Measurements from ENCODE around the gene RPS29. TPM values are rescaled to one million over a fixed set of nuclear protein-coding genes. Genes with fewer than 3 reads are reported as not detected.

RPS29 gene
- total and polyA plus RNA-seq, 7 donors: 2,343 to 22,215 (median 5,800) TPM

DNA sequence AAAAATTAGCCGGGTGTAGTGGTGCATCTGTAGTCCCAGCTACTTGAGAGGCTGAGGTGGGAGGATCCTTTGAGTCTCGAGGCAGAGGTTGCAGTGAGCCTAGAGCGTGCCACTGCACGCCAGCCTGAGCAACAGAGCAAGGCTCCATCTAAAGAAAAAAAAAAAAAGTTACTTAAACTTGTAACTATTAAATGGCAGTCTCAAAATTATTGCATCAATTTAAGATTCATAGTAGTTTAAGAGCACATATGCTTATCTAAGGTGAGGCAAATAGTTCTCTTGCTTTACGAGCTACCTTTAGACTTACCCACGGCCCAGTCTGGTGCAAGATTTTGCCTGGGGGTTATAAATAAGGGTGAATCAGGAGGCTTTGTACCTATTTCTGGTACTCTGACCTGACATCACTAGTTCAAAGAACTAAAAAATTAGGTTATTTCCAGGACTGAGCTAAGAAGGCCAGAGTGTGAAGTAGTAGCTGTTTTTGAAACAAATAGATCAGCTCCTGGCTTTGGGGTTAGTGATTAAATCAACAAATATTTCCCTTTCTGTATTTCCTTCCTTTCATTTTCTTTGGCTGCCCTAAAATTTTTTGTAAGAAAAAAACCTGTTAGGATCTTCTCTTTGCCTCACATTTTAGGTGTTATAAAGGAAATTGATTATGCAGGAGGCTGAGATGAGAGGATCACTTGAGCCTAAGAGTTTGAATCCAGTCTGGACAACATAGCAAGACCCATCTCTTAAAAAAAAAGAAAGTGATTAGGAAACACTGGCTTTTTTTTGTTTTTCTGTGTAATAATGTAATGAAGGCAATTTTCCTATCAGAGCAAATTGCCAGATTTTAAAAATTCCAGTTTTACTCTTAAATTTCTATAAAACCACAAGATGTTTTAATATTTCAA is 38.0 kb upstream of the RPS29 start:
- no peak for DNase-seq
- no peak for TF ChIP-seq POLR2A (IDR thresholded peaks at IDR 0.05)
- TF ChIP-seq, protein P1, sequence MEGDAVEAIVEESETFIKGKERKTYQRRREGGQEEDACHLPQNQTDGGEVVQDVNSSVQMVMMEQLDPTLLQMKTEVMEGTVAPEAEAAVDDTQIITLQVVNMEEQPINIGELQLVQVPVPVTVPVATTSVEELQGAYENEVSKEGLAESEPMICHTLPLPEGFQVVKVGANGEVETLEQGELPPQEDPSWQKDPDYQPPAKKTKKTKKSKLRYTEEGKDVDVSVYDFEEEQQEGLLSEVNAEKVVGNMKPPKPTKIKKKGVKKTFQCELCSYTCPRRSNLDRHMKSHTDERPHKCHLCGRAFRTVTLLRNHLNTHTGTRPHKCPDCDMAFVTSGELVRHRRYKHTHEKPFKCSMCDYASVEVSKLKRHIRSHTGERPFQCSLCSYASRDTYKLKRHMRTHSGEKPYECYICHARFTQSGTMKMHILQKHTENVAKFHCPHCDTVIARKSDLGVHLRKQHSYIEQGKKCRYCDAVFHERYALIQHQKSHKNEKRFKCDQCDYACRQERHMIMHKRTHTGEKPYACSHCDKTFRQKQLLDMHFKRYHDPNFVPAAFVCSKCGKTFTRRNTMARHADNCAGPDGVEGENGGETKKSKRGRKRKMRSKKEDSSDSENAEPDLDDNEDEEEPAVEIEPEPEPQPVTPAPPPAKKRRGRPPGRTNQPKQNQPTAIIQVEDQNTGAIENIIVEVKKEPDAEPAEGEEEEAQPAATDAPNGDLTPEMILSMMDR (IDR thresholded peaks at IDR 0.05): no peak
- TF ChIP-seq POLR2AphosphoS5 (IDR thresholded peaks at IDR 0.05): no peak
- no peak for TF ChIP-seq EP300 (IDR thresholded peaks at IDR 0.05)
- no peak overlapping the region for H3K27ac ChIP-seq
- WGBS, 2 donors: 15 to 60% methylated on average over 6 of the region's 6 CpGs
- H3K4me1 ChIP-seq: peaks cover 0 to 38% (median 32%) of the 10 kb centered on the region in 4 donors
- no peaks in the 10 kb centered on the region for H3K9me3 ChIP-seq
- no peaks in the 10 kb centered on the region for H3K27me3 ChIP-seq
- H3K36me3 ChIP-seq: peaks cover 0 to 16% (median 0%) of the 10 kb centered on the region in 4 donors
- intact Hi-C loops (cut with DNase I): loop anchor here (5.0 kb wide), 1 partner anchor 37 kb away; the partner anchor contains the start of gene RPS29
- no peak overlapping the region for H3K4me3 ChIP-seq

DNA sequence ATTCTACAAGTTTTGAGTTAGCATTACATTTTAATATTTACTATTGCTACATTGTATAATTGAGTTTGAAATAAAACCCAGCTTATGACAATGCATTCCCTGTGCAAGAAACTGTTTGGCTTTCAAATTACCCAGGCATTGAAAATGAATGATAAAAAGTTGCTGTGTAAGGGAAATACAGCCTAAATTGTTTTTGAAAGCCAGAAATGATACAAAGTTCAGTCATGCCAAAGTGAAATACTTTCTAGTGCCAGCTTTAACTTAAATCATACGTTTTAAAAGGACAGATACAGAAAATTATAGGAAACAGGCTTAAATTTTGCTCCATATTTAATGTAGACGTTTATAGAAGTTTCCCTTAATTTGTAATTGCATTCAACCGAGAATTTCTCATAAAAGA is 37.2 kb upstream of the RPS29 start:
- Histone ChIP-seq H3K9me3 (no peaks in the 10 kb centered on the region), H3K4me1 (peaks cover 0 to 44% (median 35%) of the 10 kb centered on the region in 4 donors), H3K27me3 (no peaks in the 10 kb centered on the region), H3K36me3 (peaks cover 0 to 21% (median 0%) of the 10 kb centered on the region in 4 donors), H3K27ac (no peak overlapping the region), H3K4me3 (no peak overlapping the region)
- TF ChIP-seq, protein P1 (IDR thresholded peaks at IDR 0.05): no peak
- no peak for TF ChIP-seq POLR2AphosphoS5 (IDR thresholded peaks at IDR 0.05)
- TF ChIP-seq EP300 (IDR thresholded peaks at IDR 0.05): no peak
- no peak for TF ChIP-seq POLR2A (IDR thresholded peaks at IDR 0.05)
- DNase-seq: no peak
- 16 to 52% methylated on average over 3 of the region's 3 CpGs for WGBS, 2 donors
- intact Hi-C loops (cut with DNase I): loop anchor here (5.0 kb wide), 1 partner anchor 36 kb away; the partner anchor contains the start of gene RPS29

DNA sequence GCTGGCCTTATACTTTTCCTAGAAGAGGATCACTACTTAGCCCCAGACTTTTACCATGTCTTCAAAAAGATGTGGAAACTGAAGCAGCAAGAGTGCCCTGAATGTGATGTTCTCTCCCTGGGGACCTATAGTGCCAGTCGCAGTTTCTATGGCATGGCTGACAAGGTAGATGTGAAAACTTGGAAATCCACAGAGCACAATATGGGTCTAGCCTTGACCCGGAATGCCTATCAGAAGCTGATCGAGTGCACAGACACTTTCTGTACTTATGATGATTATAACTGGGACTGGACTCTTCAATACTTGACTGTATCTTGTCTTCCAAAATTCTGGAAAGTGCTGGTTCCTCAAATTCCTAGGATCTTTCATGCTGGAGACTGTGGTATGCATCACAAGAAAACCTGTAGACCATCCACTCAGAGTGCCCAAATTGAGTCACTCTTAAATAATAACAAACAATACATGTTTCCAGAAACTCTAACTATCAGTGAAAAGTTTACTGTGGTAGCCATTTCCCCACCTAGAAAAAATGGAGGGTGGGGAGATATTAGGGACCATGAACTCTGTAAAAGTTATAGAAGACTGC is 35.9 kb upstream of the RPS29 start:
- Histone ChIP-seq H3K27me3 (no peaks in the 10 kb centered on the region), H3K4me1 (peaks cover 0 to 44% (median 35%) of the 10 kb centered on the region in 4 donors), H3K36me3 (peaks cover 0 to 26% (median 3%) of the 10 kb centered on the region in 4 donors), H3K9me3 (no peaks in the 10 kb centered on the region), H3K27ac (no peak overlapping the region), H3K4me3 (peak overlapping the region; percentile 73 to 95 (median 82))
- WGBS, 2 donors: 22 to 54% methylated on average over 3 of the region's 3 CpGs
- intact Hi-C loops (cut with DNase I): loop anchor here (5.0 kb wide), 1 partner anchor 35 kb away; the partner anchor contains the start of gene RPS29
- DNase-seq: no peak
- TF ChIP-seq, protein P1 (IDR thresholded peaks at IDR 0.05): no peak
- TF ChIP-seq EP300 (IDR thresholded peaks at IDR 0.05) (no peak), POLR2AphosphoS5 (IDR thresholded peaks at IDR 0.05) (no peak), POLR2A (IDR thresholded peaks at IDR 0.05) (no peak)

DNA sequence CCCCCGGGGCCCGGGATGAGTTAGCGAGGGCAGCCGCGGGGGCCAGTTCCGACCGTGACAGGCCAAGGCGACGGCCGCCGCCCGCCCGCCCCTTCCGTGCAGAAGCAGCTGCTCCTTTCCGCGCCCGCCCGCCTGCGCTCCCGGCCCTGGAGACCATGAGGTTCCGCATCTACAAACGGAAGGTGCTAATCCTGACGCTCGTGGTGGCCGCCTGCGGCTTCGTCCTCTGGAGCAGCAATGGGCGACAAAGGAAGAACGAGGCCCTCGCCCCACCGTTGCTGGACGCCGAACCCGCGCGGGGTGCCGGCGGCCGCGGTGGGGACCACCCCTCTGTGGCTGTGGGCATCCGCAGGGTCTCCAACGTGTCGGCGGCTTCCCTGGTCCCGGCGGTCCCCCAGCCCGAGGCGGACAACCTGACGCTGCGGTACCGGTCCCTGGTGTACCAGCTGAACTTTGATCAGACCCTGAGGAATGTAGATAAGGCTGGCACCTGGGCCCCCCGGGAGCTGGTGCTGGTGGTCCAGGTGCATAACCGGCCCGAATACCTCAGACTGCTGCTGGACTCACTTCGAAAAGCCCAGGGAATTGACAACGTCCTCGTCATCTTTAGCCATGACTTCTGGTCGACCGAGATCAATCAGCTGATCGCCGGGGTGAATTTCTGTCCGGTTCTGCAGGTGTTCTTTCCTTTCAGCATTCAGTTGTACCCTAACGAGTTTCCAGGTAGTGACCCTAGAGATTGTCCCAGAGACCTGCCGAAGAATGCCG is 35.1 kb upstream of the RPS29 start:
- Histone ChIP-seq H3K9me3 (no peaks in the 10 kb centered on the region), H3K36me3 (peaks cover 0 to 22% (median 3%) of the 10 kb centered on the region in 4 donors), H3K27me3 (no peaks in the 10 kb centered on the region), H3K27ac (peak overlapping the region; percentile 90 to 97 (median 92)), H3K4me3 (peak overlapping the region; percentile 73 to 95 (median 82)), H3K4me1 (peaks cover 0 to 44% (median 35%) of the 10 kb centered on the region in 4 donors)
- intact Hi-C loops (cut with DNase I): loop anchor here (2.0 to 5.0 kb wide), 2 partner anchors 14 to 34 kb away; partner anchors contain the start of genes DNAAF2 and RPS29
- DNase-seq: peak; percentile 86
- WGBS, 2 donors: 1 to 3% methylated on average over 65 of the region's 65 CpGs
- TF ChIP-seq POLR2A (IDR thresholded peaks at IDR 0.05) (no peak), POLR2AphosphoS5 (IDR thresholded peaks at IDR 0.05) (no peak), EP300 (IDR thresholded peaks at IDR 0.05) (no peak)
- TF ChIP-seq, protein P1 (IDR thresholded peaks at IDR 0.05): no peak
